H1 (cell line): Measurements from ENCODE around the gene SMCHD1. TPM values are rescaled to one million over a fixed set of nuclear protein-coding genes. Genes with fewer than 3 reads are reported as not detected.
A peak's percentile ranks its signal among the peaks of the same experiment; 100 is the strongest.

Experiments
- CTCF ChIA-PET: fragments of 300-600 bp; sonication (Branson Sonifier 250); formaldehyde crosslinking; loops from one replicate; lab custom pipeline; 2021; ENCODE audit not compliant: partially characterized antibody; lab: Charles Lee
- POLR2A ChIA-PET: fragments of 300-600 bp; sonication (Branson Sonifier 250); formaldehyde crosslinking; loops from one replicate; lab custom pipeline; 2021; ENCODE audit warnings: inconsistent platforms; ENCODE audit not compliant: partially characterized antibody; lab: Charles Lee
- DNase-seq, 2 experiments: peaks; one replicate each; pipeline versions ENCODE4 v3.0.0 to v3.0.0-alpha.2; 2010 to 2022; ENCODE audit warnings: low spot score in 2 of 2, low read depth in 1 of 2, mixed read lengths in 1 of 2
- FAIRE-seq: peaks from 2 replicates; lab custom pipeline; 2011; peaks lifted over from hg19 to GRCh38; lab: Jason Lieb, UNC
- H2AFZ ChIP-seq: 2 replicates; pipeline ENCODE4 v1.8.1; 2012; ENCODE audit warnings: low read length, inconsistent platforms
- H2AK5ac ChIP-seq: 2 replicates; pipeline ENCODE4 v1.6.1; 2013; ENCODE audit warnings: low read depth, low read length
- H2BK120ac ChIP-seq: replicated peaks from 2 replicates; pipeline ENCODE3; 2013; ENCODE audit warnings: low read depth, low read length, inconsistent platforms
- H2BK12ac ChIP-seq: 2 replicates; pipeline ENCODE4 v1.6.1; 2013; ENCODE audit warnings: low read depth, low read length
- H2BK15ac ChIP-seq: 2 replicates; pipeline ENCODE4 v1.6.1; 2013; ENCODE audit warnings: low read length
- H2BK20ac ChIP-seq: 2 replicates; pipeline ENCODE4 v1.6.1; 2013; ENCODE audit warnings: low read length
- H2BK5ac ChIP-seq: 2 replicates; pipeline ENCODE4 v1.6.1; 2013; ENCODE audit warnings: low read depth, low read length
- H3K14ac ChIP-seq: 2 replicates; pipeline ENCODE4 v1.6.1; 2013; ENCODE audit warnings: inconsistent platforms; ENCODE audit not compliant: insufficient read length
- H3K18ac ChIP-seq: 2 replicates; pipeline ENCODE4 v1.6.1; 2013; ENCODE audit warnings: low read length; ENCODE audit errors: extremely low read depth
- H3K23ac ChIP-seq: 2 replicates; pipeline ENCODE4 v1.6.1; 2013; ENCODE audit warnings: inconsistent platforms; ENCODE audit not compliant: insufficient read length
- H3K23me2 ChIP-seq: 2 replicates; pipeline ENCODE4 v1.6.1; 2013; ENCODE audit warnings: low read depth, low read length
- H3K27ac ChIP-seq: 2 replicates; pipeline ENCODE4 v1.6.1; 2011; ENCODE audit warnings: low read depth, low read length, inconsistent platforms
- H3K27me3 ChIP-seq, 4 experiments: replicated peaks in 1 of 4; 1 replicate in 1 of 4; 2 replicates in 3 of 4; pipeline versions ENCODE4 v1.6.1 to v1.8.1; 2011 to 2013; ENCODE audit warnings: low read length in 3 of 4, mild to moderate bottlenecking in 3 of 4, inconsistent platforms in 2 of 4, mixed read lengths in 2 of 4, moderate library complexity in 1 of 4; ENCODE audit not compliant: control insufficient read depth in 3 of 4, insufficient read depth in 3 of 4; ENCODE audit errors: extremely low read depth in 1 of 4
- H3K36me3 ChIP-seq, 4 experiments: 2 replicates each; pipeline versions ENCODE4 v1.6.1 to v1.8.1; 2011 to 2013; ENCODE audit warnings: mild to moderate bottlenecking in 4 of 4, low read length in 3 of 4, moderate library complexity in 2 of 4, control low read depth in 1 of 4, inconsistent platforms in 1 of 4; ENCODE audit not compliant: insufficient read depth in 4 of 4, control insufficient read depth in 2 of 4
- H3K4ac ChIP-seq: replicated peaks from 2 replicates; pipeline ENCODE3; 2013; ENCODE audit warnings: low read length, low read depth, mixed read lengths, inconsistent platforms; ENCODE audit not compliant: insufficient read length
- H3K4me1 ChIP-seq, 4 experiments: replicated peaks in 1 of 4; 1 replicate in 1 of 4; 2 replicates in 3 of 4; pipeline versions ENCODE4 v1.6.1 to v1.8.1; 2011 to 2013; ENCODE audit warnings: low read length in 3 of 4, inconsistent platforms in 2 of 4, mixed read lengths in 1 of 4; ENCODE audit not compliant: insufficient read depth in 4 of 4, control insufficient read depth in 3 of 4
- H3K4me2 ChIP-seq, 2 experiments: 2 replicates each; pipeline versions ENCODE4 v1.6.1 to v1.8.1; 2011 to 2013; ENCODE audit warnings: low read depth in 2 of 2, low read length in 2 of 2, control low read depth in 1 of 2, inconsistent platforms in 1 of 2, mild to moderate bottlenecking in 1 of 2; ENCODE audit not compliant: insufficient read depth in 1 of 2
- H3K4me3 ChIP-seq, 4 experiments: fragments of 200-600, 300-600 bp in 1 of 4; sonication (generic), shearing (Covaris generic), sonication (Bioruptor Twin) in 1 of 4; 2 replicates each; pipeline versions ENCODE4 v1.5.1 to v1.8.1; 2011 to 2016; ENCODE audit warnings: low read length in 4 of 4, low read depth in 3 of 4, control low read depth in 2 of 4, inconsistent platforms in 2 of 4, mild to moderate bottlenecking in 2 of 4, mixed read lengths in 1 of 4, moderate library complexity in 1 of 4; ENCODE audit not compliant: insufficient read depth in 2 of 4; ENCODE audit errors: extremely low read depth in 1 of 4
- H3K56ac ChIP-seq: replicated peaks from 2 replicates; pipeline ENCODE3; 2013; ENCODE audit warnings: low read depth, mild to moderate bottlenecking, mixed read lengths, low read length, inconsistent platforms; ENCODE audit not compliant: insufficient read length
- H3K79me1 ChIP-seq: 2 replicates; pipeline ENCODE4 v1.6.1; 2013; ENCODE audit warnings: low read depth, low read length, control low read depth
- H3K79me2 ChIP-seq, 2 experiments: 2 replicates each; pipeline versions ENCODE4 v1.6.1 to v1.8.1; 2012 to 2013; ENCODE audit warnings: low read length in 2 of 2, mild to moderate bottlenecking in 2 of 2, inconsistent platforms in 1 of 2; ENCODE audit not compliant: insufficient read depth in 2 of 2, control insufficient read depth in 1 of 2
- H3K9ac ChIP-seq, 4 experiments: replicated peaks in 1 of 4; 1 replicate in 1 of 4; 2 replicates in 3 of 4; pipeline versions ENCODE4 v1.6.1 to v1.8.1; 2011 to 2013; ENCODE audit warnings: low read depth in 3 of 4, low read length in 3 of 4, control low read depth in 2 of 4, mild to moderate bottlenecking in 2 of 4, moderate library complexity in 2 of 4, inconsistent platforms in 1 of 4; ENCODE audit errors: extremely low read depth in 1 of 4
- H3K9me3 ChIP-seq, 2 experiments: 2 replicates each; pipeline versions ENCODE4 v1.6.1 to v1.8.1; 2012 to 2013; ENCODE audit warnings: mild to moderate bottlenecking in 2 of 2, moderate library complexity in 2 of 2, control low read depth in 1 of 2, inconsistent platforms in 1 of 2, low read depth in 1 of 2, low read length in 1 of 2, mixed read lengths in 1 of 2; ENCODE audit not compliant: insufficient read depth in 2 of 2
- H4K20me1 ChIP-seq, 2 experiments: replicated peaks in 1 of 2; 2 replicates each; pipeline versions ENCODE3 to v1.8.1; 2011 to 2013; ENCODE audit warnings: inconsistent platforms in 2 of 2, low read length in 2 of 2, mild to moderate bottlenecking in 1 of 2; ENCODE audit not compliant: insufficient read depth in 2 of 2, control insufficient read depth in 1 of 2
- H4K5ac ChIP-seq: 2 replicates; pipeline ENCODE4 v1.6.1; 2013; ENCODE audit warnings: low read length, low read depth, mixed read lengths, inconsistent platforms; ENCODE audit not compliant: insufficient read length
- H4K8ac ChIP-seq: 2 replicates; pipeline ENCODE4 v1.8.0; 2013; ENCODE audit warnings: mild to moderate bottlenecking, moderate library complexity, low read length, inconsistent platforms; ENCODE audit not compliant: insufficient read depth; ENCODE audit errors: extremely low read depth
- H4K91ac ChIP-seq: replicated peaks from 2 replicates; pipeline ENCODE3; 2013; ENCODE audit warnings: low read length, mixed read lengths, inconsistent platforms; ENCODE audit not compliant: insufficient read length
- CHD2 ChIP-seq: IDR thresholded peaks from 2 replicates; pipeline ENCODE4 v1.6.1; 2012; ENCODE audit warnings: low read length, improper control_type of control experiment
- RAD21 ChIP-seq, 2 experiments: IDR thresholded peaks in 1 of 2; conservative IDR thresholded peaks in 1 of 2; 2 replicates each; pipeline ENCODE4 v1.6.1; 2011; ENCODE audit warnings: low read depth in 2 of 2, low read length in 2 of 2, improper control_type of control experiment in 1 of 2, inconsistent platforms in 1 of 2, mild to moderate bottlenecking in 1 of 2, moderate library complexity in 1 of 2
- WGBS, 2 experiments: shearing (Covaris generic) in 1 of 2; methylation state at CpG; one replicate each; pipeline versions ENCODE4 v1.1.6 to v1.1.7; 2013 to 2015; ENCODE audit warnings: low lambda C conversion rate in 2 of 2, mixed read lengths in 2 of 2, inconsistent platforms in 1 of 2, low coverage in 1 of 2, missing lambda C conversion rate in 1 of 2; ENCODE audit not compliant: insufficient replicate concordance in 2 of 2, insufficient coverage in 1 of 2, insufficient read length in 1 of 2; ENCODE audit errors: extremely low coverage in 1 of 2, missing lambda C conversion rate in 1 of 2; 5-methylcytosine and 5-hydroxymethylcytosine counted together
- polyA plus RNA-seq, 7 experiments: library from polyadenylated mRNA; depleted of rRNA in 3 of 7; stranded (reverse) in 5 of 7; unstranded in 2 of 7; fragments of >200 nt in 5 of 7; fragments of 200-250 nt in 2 of 7; gene quantifications; 1 replicate in 5 of 7; 2 replicates in 1 of 7; 4 replicates in 1 of 7; pipeline versions ENCODE4 v1.2.1 to v1.2.3, GENCODE V29; 2011 to 2013; ENCODE audit warnings: missing spikeins in 2 of 7, mixed read lengths in 2 of 7
- total RNA-seq: library from RNA; stranded (reverse); fragmentation: NEBNext Ultra II Directional; extraction: Animal tissue kit (Norgen Biotek cat#: 25700); gene quantifications from 2 replicates; pipeline ENCODE4 v1.2.1, GENCODE V29; 2021

SMCHD1 gene
- total and polyA plus RNA-seq, 2 of the 8 experiments (the other 6 are each of a cell fraction or from before 2014, with no cell fraction given), result 9.3 to 32.0 TPM

DNA sequence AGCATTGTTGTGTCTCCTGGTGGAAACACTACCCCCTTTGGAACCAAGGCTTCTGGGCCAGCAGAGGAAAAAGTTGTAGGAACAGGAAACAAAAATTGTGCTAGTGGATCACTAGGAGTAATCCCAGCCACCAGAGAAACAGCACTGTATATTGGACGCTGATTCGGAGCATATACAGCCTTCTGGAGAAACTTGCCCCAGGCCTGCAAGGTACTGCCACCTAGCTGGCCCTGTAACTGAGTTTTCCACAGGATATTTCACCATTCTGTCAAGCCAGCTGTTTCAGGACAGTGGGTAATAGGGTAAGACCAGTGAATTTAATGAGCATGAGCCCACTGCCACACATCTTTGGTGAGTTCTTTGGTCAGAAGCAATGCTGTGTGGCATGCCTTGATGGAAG lies 166.2 kb downstream of the SMCHD1 start:
- H3K9ac ChIP-seq, result no peak overlapping the region
- no peak overlapping the region for H3K56ac ChIP-seq
- H4K91ac ChIP-seq, result no peak overlapping the region
- H3K36me3 ChIP-seq, result no peaks in the 10 kb centered on the region
- H3K4me1 ChIP-seq, result no peaks in the 10 kb centered on the region
- TF ChIP-seq CHD2 (no peak), RAD21 (IDR thresholded peaks at IDR 0.05 in 1 of 2, conservative IDR thresholded peaks at IDR 0.05 in 1 of 2; ENCODE audit: low read depth in 2 of 2, low read length in 2 of 2) (0 out of 4 replicates have a peak, but pooled peaks have one; percentile 6 to 11)
- WGBS, 2 experiments, result 95% methylated on average over 2 of the region's 2 CpGs; no CpG with 5 or more reads in 1 of the 2 experiments
- no peak overlapping the region for H2BK120ac ChIP-seq
- CTCF ChIA-PET, result interaction anchor here (1.2 kb wide), 1 partner anchor 16 kb away, joined by 4 read pairs; no protein-coding TSS in a partner anchor
- DNase-seq, result no peak
- H2AFZ ChIP-seq, result no peak overlapping the region
- H3K14ac ChIP-seq, result no peak overlapping the region
- H3K18ac ChIP-seq, result no peak overlapping the region
- no peak overlapping the region for H2BK12ac ChIP-seq
- H4K5ac ChIP-seq, result no peak overlapping the region
- no peak overlapping the region for H4K8ac ChIP-seq
- no peak overlapping the region for H3K4me2 ChIP-seq
- H3K27ac ChIP-seq, result no peak overlapping the region
- H2BK15ac ChIP-seq, result no peak overlapping the region
- H4K20me1 ChIP-seq, result no peaks in the 10 kb centered on the region
- H3K79me2 ChIP-seq, result no peaks in the 10 kb centered on the region
- no peak overlapping the region for H3K4ac ChIP-seq
- no peak overlapping the region for H3K4me3 ChIP-seq
- H3K79me1 ChIP-seq, result no peaks in the 10 kb centered on the region
- POLR2A ChIA-PET, result no interaction called here
- H3K23me2 ChIP-seq, result no peaks in the 10 kb centered on the region
- H3K27me3 ChIP-seq, result no peaks in the 10 kb centered on the region
- no peaks in the 10 kb centered on the region for H3K9me3 ChIP-seq
- FAIRE-seq, result no peak
- H2AK5ac ChIP-seq, result no peak overlapping the region
- no peak overlapping the region for H2BK5ac ChIP-seq
- H2BK20ac ChIP-seq, result no peak overlapping the region
- H3K23ac ChIP-seq, result no peak overlapping the region
